ENCODE results near the gene NHLRC1.

Gene NHLRC1

DNA sequence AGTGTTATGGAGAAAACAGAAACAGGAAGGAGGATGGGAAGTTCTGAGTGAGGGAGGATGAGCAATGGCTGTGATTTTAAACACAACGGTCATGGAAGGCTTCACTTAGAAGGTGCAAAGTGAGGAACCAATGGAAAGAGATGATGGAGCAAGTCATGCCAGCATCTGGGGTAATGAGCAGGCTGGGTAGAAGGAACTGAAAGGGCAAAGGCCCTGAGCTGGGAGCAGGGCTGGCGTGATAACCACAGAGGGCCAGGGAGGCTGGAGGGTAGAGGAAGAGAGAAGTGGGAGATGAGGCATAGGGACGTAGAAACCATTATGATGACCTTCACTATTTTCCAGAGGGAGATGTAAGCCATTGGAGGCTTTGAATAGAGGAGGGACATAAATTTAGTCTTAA, 43.6 kb downstream of the NHLRC1 start:
- Histone ChIP-seq H3K36me3 (ENCODE audit: insufficient read depth, low read depth, low read length) (no peaks in the 10 kb centered on the region), H3K27ac (ENCODE audit: low read length) (no peak overlapping the region), H3K4me3 (ENCODE audit: low read length) (no peak overlapping the region), H3K27me3 (ENCODE audit: insufficient read depth, low read length) (no peaks in the 10 kb centered on the region), H3K9me3 (ENCODE audit: insufficient read depth, low read depth, low read length) (no peaks in the 10 kb centered on the region), H3K4me1 (ENCODE audit: insufficient read depth, low read length) (no peaks in the 10 kb centered on the region), H3K9ac (ENCODE audit: low read depth, low read length) (no peak overlapping the region)

- no peak overlapping the region for H3K27ac ChIP-seq (ENCODE audit: low read length)
These were observed 46.2 kb downstream of the NHLRC1 start for GRCh38 chr6:18076231-18076630.

GRCh38 chr6:18072841-18073240, 49.6 kb downstream of the NHLRC1 start:
- no peaks in the 10 kb centered on the region for H3K4me1 ChIP-seq (ENCODE audit: insufficient read depth, low read length)
- no peaks in the 10 kb centered on the region for H3K9me3 ChIP-seq (ENCODE audit: insufficient read depth, low read depth, low read length)
- H3K4me3 ChIP-seq (ENCODE audit: low read length) = no peak overlapping the region
- H3K27me3 ChIP-seq (ENCODE audit: insufficient read depth, low read length) = no peaks in the 10 kb centered on the region
- no peak overlapping the region for H3K9ac ChIP-seq (ENCODE audit: low read depth, low read length)
- H3K36me3 ChIP-seq (ENCODE audit: insufficient read depth, low read depth, low read length) = no peaks in the 10 kb centered on the region
- no peak overlapping the region for H3K27ac ChIP-seq (ENCODE audit: low read length)

More at GRCh38 chr6:18076231-18076630, 46.2 kb downstream of the NHLRC1 start:
- Histone ChIP-seq H3K4me1 (ENCODE audit: insufficient read depth, low read length) (no peaks in the 10 kb centered on the region), H3K27me3 (ENCODE audit: insufficient read depth, low read length) (no peaks in the 10 kb centered on the region), H3K9ac (ENCODE audit: low read depth, low read length) (no peak overlapping the region), H3K36me3 (ENCODE audit: insufficient read depth, low read depth, low read length) (no peaks in the 10 kb centered on the region), H3K4me3 (ENCODE audit: low read length) (no peak overlapping the region), H3K9me3 (ENCODE audit: insufficient read depth, low read depth, low read length) (no peaks in the 10 kb centered on the region)

DNA sequence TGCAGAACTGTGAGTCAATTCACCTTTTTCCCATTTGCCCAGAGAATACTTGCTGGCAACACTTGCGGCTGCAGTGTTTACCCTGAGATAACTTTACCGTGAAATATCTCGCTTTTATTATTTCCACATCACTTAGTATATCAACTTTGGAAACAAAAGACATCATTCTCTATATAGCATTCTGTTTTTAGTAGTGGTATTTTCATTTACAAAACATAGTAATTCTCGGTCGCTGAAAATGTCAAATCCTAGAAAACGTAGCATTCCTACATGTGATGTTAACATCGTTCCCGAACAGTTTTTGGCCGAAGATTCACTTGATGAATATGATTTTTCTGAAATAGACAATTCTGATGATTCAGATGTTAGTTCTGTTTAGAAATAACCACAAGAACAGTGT, 52.0 kb downstream of the NHLRC1 start:
- Histone ChIP-seq H3K9ac (ENCODE audit: low read depth, low read length) (no peak overlapping the region), H3K36me3 (ENCODE audit: insufficient read depth, low read depth, low read length) (no peaks in the 10 kb centered on the region), H3K4me1 (ENCODE audit: insufficient read depth, low read length) (no peaks in the 10 kb centered on the region), H3K27me3 (ENCODE audit: insufficient read depth, low read length) (no peaks in the 10 kb centered on the region), H3K27ac (ENCODE audit: low read length) (no peak overlapping the region), H3K9me3 (ENCODE audit: insufficient read depth, low read depth, low read length) (peaks cover under 1% of the 10 kb centered on the region; the same call in 1 of the 2 replicates), H3K4me3 (ENCODE audit: low read length) (no peak overlapping the region)

Data from iPS-20b (cell line).